ENCODE data around the gene ITPR3. TPM values are rescaled to one million over a fixed set of nuclear protein-coding genes. Genes with fewer than 3 reads are reported as not detected.
A peak's percentile ranks its signal among the peaks of the same experiment; 100 is the strongest.

The ITPR3 gene
- total and polyA plus RNA-seq, 4 donors = 0.49 to 2.8 (median 0.71) TPM

- no peak for DNase-seq (ENCODE audit: low spot score)
- H3K36me3 ChIP-seq (ENCODE audit: control insufficient read depth in 4 of 4, insufficient read depth in 3 of 4, low read depth in 1 of 4, low read length in 3 of 4) = peaks cover 0 to 10% (median 4%) of the 10 kb centered on the region in 4 donors
- no peaks in the 10 kb centered on the region for H3K27me3 ChIP-seq (ENCODE audit: control insufficient read depth in 4 of 4, insufficient read depth in 4 of 4, low read length in 3 of 4)
- H3K9me3 ChIP-seq (ENCODE audit: control insufficient read depth in 4 of 4, low read length in 3 of 4) = no peaks in the 10 kb centered on the region
- no peak overlapping the region for H3K9ac ChIP-seq (ENCODE audit: low read depth in 1 of 2, low read length in 2 of 2)
- TF ChIP-seq GABPA (IDR thresholded peaks at IDR 0.05 in 1 of 2, conservative IDR thresholded peaks at IDR 0.05 in 1 of 2) (no peak), CTCF (IDR thresholded peaks at IDR 0.05; ENCODE audit: low read depth, low read length, missing input control) (no peak), FOXA1 (IDR thresholded peaks at IDR 0.05) (no peak), NR2F2 (IDR thresholded peaks at IDR 0.05) (no peak), ATF3 (IDR thresholded peaks at IDR 0.05) (no peak), RAD21 (IDR thresholded peaks at IDR 0.05) (no peak), TAF1 (conservative IDR thresholded peaks at IDR 0.05) (no peak), EGR1 (IDR thresholded peaks at IDR 0.05; ENCODE audit: low read depth in 2 of 2) (no peak), FOXA2 (IDR thresholded peaks at IDR 0.05) (no peak)
- TF ChIP-seq, protein P1, sequence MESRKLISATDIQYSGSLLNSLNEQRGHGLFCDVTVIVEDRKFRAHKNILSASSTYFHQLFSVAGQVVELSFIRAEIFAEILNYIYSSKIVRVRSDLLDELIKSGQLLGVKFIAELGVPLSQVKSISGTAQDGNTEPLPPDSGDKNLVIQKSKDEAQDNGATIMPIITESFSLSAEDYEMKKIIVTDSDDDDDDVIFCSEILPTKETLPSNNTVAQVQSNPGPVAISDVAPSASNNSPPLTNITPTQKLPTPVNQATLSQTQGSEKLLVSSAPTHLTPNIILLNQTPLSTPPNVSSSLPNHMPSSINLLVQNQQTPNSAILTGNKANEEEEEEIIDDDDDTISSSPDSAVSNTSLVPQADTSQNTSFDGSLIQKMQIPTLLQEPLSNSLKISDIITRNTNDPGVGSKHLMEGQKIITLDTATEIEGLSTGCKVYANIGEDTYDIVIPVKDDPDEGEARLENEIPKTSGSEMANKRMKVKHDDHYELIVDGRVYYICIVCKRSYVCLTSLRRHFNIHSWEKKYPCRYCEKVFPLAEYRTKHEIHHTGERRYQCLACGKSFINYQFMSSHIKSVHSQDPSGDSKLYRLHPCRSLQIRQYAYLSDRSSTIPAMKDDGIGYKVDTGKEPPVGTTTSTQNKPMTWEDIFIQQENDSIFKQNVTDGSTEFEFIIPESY (IDR thresholded peaks at IDR 0.05) = no peak
- peaks cover 0 to 6% (median 0%) of the 10 kb centered on the region in 4 donors for H3K4me1 ChIP-seq (ENCODE audit: control insufficient read depth in 4 of 4, insufficient read depth in 4 of 4, low read length in 3 of 4)
- peak overlapping the region in 1 of 2 donors; percentile 2 for H3K27ac ChIP-seq (ENCODE audit: low read depth in 1 of 2, low read length in 2 of 2)
- no peak overlapping the region for H3K4me3 ChIP-seq (ENCODE audit: low read depth in 1 of 3, low read length in 3 of 3)
- 82% methylated on average over 28 of the region's 28 CpGs for WGBS
Measured at GRCh38 chr6:33693186-33694105, 72.3 kb downstream of the ITPR3 start.

GRCh38 chr6:33694401-33694931, 73.3 kb downstream of the ITPR3 start:
- Histone ChIP-seq H3K27me3 (ENCODE audit: control insufficient read depth in 4 of 4, insufficient read depth in 4 of 4, low read length in 3 of 4) (no peaks in the 10 kb centered on the region), H3K4me1 (ENCODE audit: control insufficient read depth in 4 of 4, insufficient read depth in 4 of 4, low read length in 3 of 4) (peaks cover 0 to 10% (median 0%) of the 10 kb centered on the region in 4 donors), H3K4me3 (ENCODE audit: low read depth in 1 of 3, low read length in 3 of 3) (no peak overlapping the region), H3K9me3 (ENCODE audit: control insufficient read depth in 4 of 4, low read length in 3 of 4) (no peaks in the 10 kb centered on the region), H3K36me3 (ENCODE audit: control insufficient read depth in 4 of 4, insufficient read depth in 3 of 4, low read depth in 1 of 4, low read length in 3 of 4) (peaks cover 0 to 12% (median 4%) of the 10 kb centered on the region in 4 donors), H3K9ac (ENCODE audit: low read depth in 1 of 2, low read length in 2 of 2) (no peak overlapping the region), H3K27ac (ENCODE audit: low read depth in 1 of 2, low read length in 2 of 2) (peak overlapping the region; percentile 30 to 33)
- 73% methylated on average over 19 of the region's 19 CpGs for WGBS
- TF ChIP-seq NR2F2 (IDR thresholded peaks at IDR 0.05) = peak; percentile 27
- no peak for TF ChIP-seq EGR1 (IDR thresholded peaks at IDR 0.05; ENCODE audit: low read depth in 2 of 2)
- TF ChIP-seq, protein P2, sequence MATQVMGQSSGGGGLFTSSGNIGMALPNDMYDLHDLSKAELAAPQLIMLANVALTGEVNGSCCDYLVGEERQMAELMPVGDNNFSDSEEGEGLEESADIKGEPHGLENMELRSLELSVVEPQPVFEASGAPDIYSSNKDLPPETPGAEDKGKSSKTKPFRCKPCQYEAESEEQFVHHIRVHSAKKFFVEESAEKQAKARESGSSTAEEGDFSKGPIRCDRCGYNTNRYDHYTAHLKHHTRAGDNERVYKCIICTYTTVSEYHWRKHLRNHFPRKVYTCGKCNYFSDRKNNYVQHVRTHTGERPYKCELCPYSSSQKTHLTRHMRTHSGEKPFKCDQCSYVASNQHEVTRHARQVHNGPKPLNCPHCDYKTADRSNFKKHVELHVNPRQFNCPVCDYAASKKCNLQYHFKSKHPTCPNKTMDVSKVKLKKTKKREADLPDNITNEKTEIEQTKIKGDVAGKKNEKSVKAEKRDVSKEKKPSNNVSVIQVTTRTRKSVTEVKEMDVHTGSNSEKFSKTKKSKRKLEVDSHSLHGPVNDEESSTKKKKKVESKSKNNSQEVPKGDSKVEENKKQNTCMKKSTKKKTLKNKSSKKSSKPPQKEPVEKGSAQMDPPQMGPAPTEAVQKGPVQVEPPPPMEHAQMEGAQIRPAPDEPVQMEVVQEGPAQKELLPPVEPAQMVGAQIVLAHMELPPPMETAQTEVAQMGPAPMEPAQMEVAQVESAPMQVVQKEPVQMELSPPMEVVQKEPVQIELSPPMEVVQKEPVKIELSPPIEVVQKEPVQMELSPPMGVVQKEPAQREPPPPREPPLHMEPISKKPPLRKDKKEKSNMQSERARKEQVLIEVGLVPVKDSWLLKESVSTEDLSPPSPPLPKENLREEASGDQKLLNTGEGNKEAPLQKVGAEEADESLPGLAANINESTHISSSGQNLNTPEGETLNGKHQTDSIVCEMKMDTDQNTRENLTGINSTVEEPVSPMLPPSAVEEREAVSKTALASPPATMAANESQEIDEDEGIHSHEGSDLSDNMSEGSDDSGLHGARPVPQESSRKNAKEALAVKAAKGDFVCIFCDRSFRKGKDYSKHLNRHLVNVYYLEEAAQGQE (IDR thresholded peaks at IDR 0.05) = no peak
- TF ChIP-seq HNF4A (conservative IDR thresholded peaks at IDR 0.05) = no peak
- no peak for TF ChIP-seq TAF1 (conservative IDR thresholded peaks at IDR 0.05)
- DNase-seq (ENCODE audit: low spot score) = no peak
